Adipose tissue (tissue), 3 donors: ENCODE data around the gene CBFA2T3. TPM values are rescaled to one million over a fixed set of nuclear protein-coding genes. Genes with fewer than 3 reads are reported as not detected.

Source experiments
- H3K27ac ChIP-seq: one replicate; pipeline ENCODE4 v1.5.1; 2013; ENCODE audit warnings: low read depth, low read length
- WGBS, 3 donors: extraction: QIAGEN DNeasy Blood & Tissue Kit; methylation state at CpG; one replicate each; pipeline ENCODE4 v1.1.7; 2013; 5-methylcytosine and 5-hydroxymethylcytosine counted together
- polyA plus RNA-seq, 3 donors: library from polyadenylated mRNA; stranded (reverse); fragments of 200-250 nt; gene quantifications; one replicate each; pipeline ENCODE4 v1.2.3, GENCODE V29; 2013
- donor health status: healthy with polysubstance abuse.
- donor health status: Bipolar disorder and iron deficiency.
- donor health status: healthy.

The CBFA2T3 gene
- polyA plus RNA-seq, 3 donors, result 7.7 to 19.6 (median 10.7) TPM

DNA sequence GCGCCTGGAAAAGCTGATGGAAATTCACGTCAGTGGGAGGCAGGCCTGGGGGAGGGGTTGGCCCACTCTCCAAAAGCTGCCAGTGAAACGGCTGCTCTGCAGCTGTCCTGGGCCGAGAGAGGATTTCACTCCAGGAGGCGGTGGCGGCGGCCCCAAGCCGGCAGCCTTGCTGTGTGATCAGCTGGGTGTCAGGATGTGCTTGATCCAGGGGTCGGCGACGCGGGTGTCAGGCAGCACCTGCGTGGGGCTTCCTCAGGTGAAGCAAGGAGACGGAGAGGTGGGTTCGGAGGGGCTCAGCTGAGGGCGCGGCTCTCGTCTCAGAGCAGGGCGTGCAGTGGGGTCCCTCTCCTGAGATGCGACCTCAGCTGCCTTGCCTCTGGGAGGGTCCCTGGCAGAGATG lies 7.0 kb downstream of the CBFA2T3 start:
- no peak overlapping the region for H3K27ac ChIP-seq
- WGBS, 3 donors, result 77 to 87% (median 83%) methylated on average over 20 of the region's 20 CpGs

DNA sequence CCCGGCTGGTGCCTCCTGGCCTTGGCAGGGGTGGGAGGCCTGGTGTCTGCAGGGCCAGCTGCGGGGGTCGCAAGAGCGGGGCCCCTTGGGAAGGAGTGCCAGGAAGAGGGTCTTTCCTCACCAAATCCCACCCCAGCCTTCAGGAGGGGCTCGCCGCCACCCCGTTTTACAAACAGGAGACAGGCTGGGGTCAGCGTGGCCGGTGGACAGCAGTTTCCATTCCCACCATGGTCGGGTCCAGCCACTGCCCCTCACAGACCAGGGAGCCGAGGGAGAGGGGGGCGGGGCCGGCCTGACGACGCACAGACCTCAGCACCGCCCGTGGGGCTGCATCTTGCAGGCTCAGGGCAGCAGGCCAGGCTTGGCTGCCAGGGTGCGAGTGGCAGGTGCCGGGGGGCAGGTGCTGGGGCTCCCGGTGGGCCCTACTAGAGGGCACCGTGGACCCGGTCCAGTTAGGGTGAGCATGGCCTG lies 7.6 kb downstream of the CBFA2T3 start:
- no peak overlapping the region for H3K27ac ChIP-seq
- WGBS, 3 donors, result 32 to 55% (median 54%) methylated on average over 22 of the region's 22 CpGs

DNA sequence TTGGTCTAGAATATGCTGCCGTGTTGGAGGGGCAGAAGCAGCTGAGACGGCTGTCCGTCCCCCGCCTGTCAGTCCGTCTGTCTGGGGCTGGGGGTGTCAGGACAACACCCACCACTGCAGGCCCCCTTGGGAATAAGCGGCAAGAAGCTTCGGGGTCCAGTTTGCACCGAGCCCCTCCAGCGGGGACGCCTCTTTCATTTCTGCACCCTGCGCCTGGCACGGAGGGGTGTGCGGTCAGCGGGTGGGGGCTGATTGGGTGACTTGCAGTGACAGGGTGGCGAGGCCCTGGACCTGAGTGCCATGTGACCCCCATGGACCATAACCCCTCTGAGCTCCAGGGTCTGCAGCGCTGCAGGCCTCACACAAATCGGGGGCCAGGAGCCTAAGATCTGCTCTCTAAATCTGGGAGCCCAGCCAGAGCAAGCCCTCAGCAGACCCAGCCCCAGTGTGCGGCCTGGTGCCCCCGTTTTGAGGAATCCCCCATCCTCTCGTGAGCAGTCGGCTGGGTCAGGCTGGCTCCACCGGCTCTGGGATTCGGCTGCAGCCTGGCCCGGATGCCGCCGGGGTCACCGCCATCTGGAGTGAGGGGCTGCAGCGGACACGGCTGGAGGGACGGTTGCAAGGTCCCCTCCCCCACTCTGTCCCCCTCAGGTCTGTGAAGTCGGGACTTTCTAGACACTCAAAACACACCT lies 8.3 kb downstream of the CBFA2T3 start:
- 58 to 73% (median 72%) methylated on average over 31 of the region's 31 CpGs for WGBS, 3 donors
- no peak overlapping the region for H3K27ac ChIP-seq

DNA sequence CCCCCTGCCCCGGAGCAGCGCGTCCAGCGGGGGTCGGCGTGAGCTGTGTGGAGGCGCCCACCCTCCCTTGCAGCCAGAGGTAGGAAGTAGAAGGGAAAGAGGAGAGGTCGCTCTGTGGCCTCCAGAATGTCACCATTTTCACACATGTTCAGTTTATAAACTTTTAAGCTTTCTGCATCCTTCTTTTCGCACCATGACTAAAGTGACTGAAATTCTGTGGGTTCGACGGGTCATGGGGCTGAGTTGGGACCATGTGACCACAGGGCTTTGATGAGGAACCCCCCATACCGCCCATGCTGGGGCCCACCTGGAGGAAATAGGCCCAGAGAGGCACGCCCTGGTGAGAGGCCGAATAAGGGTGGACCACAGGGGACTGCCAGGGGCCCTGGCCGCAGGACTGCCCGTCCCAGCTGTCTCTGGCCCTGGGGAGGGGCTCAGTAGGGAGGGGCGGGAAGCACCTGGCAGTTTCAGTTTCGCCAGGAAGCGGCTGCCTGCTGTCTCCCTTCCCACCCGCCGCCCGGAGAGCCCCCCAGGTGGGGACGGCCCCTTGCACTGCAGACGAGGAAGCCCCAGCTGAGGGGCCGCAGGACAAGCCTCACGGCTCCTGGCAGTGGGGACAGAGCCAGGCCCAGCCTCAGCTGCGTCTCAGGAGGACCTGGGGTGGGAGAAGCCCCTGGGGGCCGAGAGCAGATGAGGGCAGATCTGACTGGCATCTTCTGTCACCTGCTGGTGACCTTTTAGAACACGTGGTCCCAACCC lies 9.0 kb downstream of the CBFA2T3 start:
- 36 to 45% (median 40%) methylated on average over 28 to 29 of the region's 29 CpGs for WGBS, 3 donors
- no peak overlapping the region for H3K27ac ChIP-seq

DNA sequence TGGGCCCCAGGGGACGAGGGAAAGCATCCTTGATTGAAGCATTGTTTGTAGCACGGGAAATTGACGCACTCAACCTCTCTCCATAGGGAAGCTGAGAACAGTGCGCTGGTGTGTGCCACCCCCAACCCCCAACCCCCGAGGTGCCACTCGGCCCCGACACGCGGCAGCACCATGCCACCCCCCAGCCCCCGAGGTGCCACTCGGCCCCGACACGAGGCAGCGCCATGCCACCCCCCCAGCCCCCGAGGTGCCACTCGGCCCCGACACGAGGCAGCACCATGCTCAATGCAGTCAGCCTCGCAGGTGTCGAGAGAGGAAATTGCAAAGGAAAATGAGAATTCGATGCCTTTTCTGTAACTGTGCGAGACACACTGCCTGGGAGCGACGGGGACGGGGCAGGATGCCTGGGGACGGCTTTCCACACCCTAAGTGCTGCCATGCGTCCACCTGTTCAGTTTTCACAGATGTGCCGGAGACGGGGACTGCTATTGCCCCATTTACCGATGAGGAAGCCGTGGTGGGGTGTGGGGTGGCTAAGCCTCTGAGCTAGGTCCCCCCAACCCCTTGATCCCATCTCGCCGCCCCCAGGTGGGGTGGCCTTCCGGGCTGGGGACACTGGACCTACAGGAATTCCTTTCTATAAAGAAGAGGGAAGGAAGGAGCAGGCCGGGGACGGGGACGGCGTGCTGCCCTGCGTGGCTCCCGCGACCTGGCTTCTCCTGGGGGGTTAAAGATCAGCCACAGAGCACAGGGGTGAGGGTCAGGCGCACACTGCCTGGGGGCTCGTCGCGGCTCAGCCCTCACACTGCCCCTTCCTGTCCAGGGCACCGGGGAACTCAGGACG lies 9.8 kb downstream of the CBFA2T3 start:
- WGBS, 3 donors, result 47 to 60% (median 50%) methylated on average over 47 of the region's 47 CpGs
- no peak overlapping the region for H3K27ac ChIP-seq

DNA sequence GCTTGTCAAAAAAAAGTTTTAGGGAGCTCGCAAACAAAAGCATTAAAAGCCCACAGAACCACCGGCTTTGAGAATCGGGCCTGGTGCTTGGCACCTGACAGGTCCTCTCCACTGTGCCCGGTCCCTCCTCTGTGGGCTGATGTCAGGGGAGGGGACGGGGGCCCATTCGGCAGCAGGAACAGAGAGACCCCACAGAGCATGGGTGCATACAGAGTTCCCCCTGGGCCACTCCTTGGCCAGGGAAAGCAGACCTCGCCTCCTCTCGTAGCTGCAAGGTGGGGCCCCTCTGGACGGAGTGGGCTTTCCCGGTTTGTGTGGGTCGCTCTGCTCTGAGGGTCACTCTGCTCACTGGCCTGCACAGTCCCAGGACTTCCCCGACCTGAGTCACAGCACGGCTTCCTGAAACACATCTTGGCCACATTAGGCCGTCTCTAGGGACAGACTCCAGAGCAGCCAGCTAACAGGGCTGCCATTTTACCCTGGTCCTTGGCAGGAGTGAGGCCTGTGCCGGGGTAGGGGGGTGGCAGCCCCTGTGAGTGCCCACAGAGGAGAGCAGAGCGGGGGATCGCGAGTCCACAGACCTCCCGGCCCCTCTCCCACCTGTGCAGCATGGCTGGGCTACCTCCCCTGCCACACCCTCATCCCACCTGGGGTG lies 11.1 kb downstream of the CBFA2T3 start:
- 83 to 90% (median 88%) methylated on average over 18 to 19 of the region's 19 CpGs for WGBS, 3 donors
- H3K27ac ChIP-seq, result no peak overlapping the region

DNA sequence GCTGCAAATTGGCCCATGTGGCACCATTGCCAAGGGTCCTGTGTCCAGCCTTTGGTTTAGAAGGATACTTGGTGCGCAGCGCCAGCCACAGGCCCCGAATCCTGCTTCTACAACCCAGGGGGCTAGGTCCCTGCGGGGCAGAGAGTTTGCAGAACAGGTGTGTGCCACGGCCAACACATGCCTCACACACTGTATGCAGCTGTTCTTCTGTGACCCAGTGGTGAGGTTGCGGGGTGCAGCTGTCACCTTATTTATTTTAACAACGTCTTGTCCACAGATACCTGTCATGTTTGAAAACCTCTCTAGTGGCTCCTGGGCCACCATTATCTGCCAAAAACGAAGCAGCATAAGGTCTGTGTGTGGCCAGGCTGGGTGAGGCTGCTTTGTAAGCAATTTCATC lies 11.6 kb downstream of the CBFA2T3 start:
- 64 to 80% (median 73%) methylated on average over 8 of the region's 8 CpGs for WGBS, 3 donors
- no peak overlapping the region for H3K27ac ChIP-seq

DNA sequence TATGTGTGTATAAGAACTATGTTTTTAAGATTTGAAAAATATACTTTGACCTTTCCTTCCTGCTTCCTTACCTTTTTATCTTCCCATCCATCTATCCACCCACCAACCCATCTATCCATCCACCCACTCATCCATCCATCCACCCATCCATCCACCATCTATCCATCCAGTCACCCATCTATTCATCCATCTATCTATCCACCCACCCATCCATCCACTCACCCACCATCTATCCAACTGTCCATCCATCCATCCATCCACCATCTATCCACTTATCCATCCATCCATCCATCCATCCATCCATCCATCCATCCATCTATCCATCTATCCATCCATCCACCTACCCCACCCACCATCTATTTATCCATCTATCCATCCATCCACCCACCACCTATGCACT lies 12.4 kb downstream of the CBFA2T3 start:
- H3K27ac ChIP-seq, result no peak overlapping the region

DNA sequence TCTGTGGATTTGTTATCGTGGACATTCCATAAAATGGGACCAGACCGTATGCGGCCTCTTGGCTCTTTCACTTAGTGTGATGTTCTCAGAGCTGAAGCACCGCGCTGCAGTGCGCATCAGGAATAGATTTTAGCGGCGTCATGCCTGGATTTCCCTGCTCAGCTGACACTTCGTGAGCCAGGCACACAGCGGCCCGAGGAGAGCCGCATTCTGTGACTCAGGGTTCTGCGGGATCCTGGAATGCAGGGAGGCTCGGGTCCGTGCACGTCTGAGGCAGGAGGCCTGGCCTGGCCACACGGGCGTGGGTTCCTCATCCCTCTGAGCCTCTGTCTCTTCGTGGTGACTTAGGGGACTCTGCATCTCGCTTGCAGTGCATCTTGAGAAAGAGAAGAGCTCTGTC lies 13.4 kb downstream of the CBFA2T3 start:
- whole genome bisulfite sequencing, 3 donors, result 80 to 88% (median 83%) methylated on average over 20 of the region's 20 CpGs
- no peak overlapping the region for H3K27ac ChIP-seq

DNA sequence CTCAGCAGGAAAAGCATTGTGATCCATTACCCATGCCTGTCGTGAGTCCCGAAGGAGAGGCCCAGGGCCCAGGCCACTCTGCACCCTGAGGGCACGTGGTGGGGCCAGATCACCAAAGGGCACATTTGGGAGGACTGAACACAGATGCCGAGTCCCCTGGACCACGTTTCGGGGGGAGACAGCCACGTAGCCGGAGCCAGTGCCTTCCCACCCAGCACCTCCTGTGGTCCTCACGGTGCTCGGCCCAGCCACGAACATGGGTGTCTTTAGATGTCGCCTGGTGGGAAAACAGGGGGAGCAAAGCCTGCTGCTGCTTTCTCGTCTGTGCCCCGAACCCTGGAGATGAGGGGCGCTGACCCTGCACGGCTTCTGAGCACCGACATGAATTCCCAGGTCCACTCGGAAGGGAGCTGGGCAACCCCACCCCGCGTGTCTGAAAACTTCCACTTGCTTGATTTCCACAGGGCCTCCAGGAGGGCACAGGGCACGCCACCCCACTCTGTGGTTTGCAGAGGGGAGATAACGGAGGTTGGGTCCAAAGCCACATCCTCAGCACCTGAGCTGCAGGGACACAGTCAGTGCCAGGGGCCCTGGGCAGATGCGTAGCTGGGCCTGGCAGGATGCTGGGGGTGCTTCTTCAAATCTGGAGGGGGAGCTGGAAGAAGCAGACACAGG lies 14.4 kb downstream of the CBFA2T3 start:
- WGBS, 3 donors, result 73 to 85% (median 84%) methylated on average over 23 of the region's 23 CpGs
- H3K27ac ChIP-seq, result no peak overlapping the region

DNA sequence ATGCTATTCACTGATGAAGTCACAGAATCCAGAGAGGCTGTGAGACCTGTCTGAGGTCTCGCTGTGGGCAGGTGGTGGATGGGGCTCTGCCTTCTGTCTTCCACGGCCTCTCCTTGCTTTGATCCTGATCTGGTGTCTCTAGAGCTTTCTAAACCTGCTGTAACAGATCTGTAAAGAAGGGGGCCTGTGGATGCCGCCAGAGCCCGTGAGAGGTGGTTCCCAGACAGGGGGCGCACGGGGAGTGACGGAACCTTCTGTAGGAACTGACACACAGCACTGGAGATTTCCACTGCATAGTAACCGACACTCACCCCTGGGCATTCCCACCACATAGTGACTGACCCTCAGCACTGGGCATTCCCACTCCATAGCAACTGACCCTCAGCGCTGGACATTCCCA lies 16.0 kb downstream of the CBFA2T3 start:
- WGBS, 3 donors, result 82 to 94% (median 83%) methylated on average over 9 of the region's 9 CpGs
- no peak overlapping the region for H3K27ac ChIP-seq

DNA sequence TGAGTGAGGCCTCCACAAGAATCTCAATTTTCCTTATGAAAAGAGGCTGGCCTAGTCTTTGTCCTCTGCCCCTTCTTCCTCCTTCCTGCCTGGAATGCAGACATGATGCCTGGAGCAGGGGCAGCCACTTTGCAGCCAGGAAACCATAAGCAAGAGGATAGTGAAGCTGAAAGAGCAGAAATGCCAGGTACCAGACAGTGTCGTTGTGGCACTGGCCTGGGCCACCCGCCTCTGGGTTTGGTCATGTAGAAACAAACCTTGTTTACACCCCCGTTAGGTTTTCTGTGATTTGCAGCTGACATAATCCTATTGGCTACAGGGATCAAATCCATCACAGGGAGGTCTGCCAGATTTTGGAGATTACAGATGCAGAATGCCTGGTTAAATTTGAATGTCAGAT lies 16.5 kb downstream of the CBFA2T3 start:
- H3K27ac ChIP-seq, result no peak overlapping the region
- WGBS, 3 donors, result 69 to 97% (median 88%) methylated on average over 3 of the region's 3 CpGs

DNA sequence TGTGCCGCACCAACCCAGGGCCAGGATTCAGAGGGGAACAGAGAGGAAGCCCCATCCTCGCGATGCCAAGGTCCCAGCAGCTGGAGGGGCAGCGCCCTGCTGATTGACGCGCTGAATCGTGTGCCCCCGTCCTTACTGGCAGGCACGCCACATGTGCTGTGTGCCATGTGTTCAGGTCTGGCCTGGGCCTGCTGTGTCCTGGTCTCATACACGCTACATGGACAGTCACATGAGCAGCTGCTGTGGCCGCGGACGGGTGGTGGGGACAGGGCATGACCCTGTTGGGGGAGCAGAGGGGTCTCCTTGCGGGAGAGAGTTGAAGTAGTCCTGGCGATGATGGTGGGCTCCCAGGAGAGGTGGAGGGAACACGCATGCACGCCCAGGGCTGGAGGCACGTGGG lies 18.0 kb downstream of the CBFA2T3 start:
- WGBS, 3 donors, result 83 to 91% (median 89%) methylated on average over 18 of the region's 18 CpGs
- H3K27ac ChIP-seq, result no peak overlapping the region

DNA sequence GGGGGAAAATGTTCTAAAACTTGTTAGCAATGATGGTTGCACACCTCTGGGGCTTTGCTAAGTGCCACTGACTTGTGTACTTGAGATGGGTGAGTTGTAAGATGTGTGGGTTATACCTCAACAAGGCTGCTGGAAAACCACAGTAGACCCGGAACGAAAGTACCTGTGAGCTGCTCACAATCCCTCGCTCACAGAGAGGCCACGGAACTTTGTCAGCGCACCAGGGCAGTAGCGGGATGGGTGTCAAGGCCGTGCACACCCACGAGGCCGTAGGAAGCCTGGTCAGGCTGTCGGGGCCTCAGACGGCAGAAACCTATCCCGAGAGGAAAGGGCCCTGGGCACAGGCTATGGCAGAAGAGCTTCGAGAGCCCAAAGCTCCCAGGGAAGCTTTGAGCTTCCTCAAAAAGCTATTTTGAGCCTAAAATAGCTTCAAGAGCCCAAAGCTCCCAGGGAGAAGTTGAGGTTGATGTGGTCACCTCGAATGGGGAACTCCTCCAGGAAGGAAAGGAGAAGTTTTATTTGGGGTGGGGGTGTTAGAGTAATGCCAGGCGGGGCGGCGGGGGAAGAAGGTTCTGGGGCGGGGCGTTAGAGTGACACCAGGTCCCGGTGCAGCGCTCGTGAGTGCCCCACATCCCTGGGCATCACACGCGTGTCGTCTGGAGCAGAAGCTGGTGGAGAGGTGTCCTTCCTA lies 19.0 kb downstream of the CBFA2T3 start:
- 49 to 75% (median 62%) methylated on average over 25 of the region's 25 CpGs for WGBS, 3 donors
- H3K27ac ChIP-seq, result no peak overlapping the region

DNA sequence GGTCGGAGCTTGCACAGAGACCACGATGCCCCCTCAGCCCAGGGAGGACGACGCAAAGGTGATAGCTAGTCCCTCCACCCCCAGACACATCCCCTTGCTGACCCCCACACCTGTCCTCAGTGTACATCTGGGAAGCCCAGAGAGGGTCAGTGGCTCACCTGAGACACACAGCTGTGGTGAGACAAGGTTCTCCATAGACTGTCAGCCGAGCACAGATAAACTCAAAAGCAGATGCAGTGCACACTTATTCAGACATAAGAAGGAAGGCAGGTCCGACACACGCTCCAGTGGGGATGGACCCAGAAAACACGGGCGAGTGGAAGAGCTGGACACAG lies 19.6 kb downstream of the CBFA2T3 start:
- WGBS, 3 donors, result 68 to 81% (median 69%) methylated on average over 9 of the region's 9 CpGs
- no peak overlapping the region for H3K27ac ChIP-seq

DNA sequence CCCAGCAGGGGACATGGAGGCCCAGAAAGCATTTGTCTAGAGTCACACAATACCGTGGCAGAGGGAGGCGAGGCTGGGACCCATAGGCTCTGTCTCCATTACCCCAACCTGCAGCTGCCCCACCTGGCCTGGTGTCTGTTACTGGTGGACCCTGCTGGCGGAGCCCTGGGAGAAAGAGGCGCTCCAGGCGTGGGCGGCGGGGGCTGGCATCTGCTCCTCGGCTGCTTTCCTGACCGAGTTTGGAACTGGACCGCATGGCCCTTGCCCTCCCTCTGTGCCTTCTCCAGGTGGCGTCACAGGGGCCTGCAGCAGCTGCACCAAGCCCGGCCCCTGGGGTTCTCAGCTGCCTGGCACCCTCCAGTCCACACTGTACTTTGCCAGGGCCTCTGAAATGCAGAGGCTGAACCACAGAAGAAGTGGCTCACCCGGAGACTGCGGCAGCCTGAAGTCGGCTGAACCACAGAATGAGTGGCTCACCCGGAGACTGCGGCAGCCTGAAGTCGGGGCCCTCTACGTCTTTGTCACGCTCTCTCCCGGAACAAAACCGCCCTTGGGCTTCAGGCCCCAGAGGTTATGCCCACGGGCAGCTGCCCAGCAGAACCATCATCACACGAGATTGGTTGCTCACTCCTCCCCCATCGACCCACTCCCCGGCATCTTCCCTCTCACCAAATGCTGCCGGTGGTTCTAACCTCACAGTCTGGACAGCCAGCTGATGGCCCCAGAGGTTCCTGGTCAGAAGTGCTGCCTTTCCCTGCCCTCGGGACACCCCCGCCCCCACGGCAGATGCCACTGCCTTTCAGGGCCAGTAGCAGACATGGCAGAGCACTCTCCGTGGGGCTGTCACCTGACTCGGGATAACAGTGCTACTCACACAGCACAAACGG lies 20.2 kb downstream of the CBFA2T3 start:
- WGBS, 3 donors, result 65 to 75% (median 74%) methylated on average over 32 to 33 of the region's 33 CpGs

DNA sequence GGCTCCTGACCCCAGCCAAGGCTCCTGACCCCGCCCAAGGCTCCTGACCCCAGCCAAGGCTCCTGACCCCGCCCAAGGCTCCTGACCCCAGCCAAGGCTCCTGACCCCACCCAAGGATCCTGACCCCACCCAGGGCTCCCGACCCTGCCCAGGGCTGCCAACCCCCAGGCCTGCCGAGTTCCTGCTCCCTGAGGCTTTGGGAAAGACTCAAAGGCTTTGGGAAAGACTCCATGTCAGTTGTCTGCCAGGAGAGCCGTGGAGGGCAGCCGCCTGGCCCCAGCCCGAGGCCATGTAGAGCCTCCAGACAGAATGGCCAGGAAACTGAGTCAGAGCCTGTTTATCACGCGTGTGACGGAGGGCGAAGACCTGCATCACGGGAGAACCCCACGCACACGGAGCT lies 21.1 kb downstream of the CBFA2T3 start:
- no peak overlapping the region for H3K27ac ChIP-seq
- 87 to 95% (median 90%) methylated on average over 14 of the region's 14 CpGs for WGBS, 3 donors

More for the DNA sequence above, 20.2 kb downstream of the CBFA2T3 start:
- no peak overlapping the region for H3K27ac ChIP-seq
